Motor neuron (in vitro differentiated cells): ENCODE data around the gene APBA2. TPM values are rescaled to one million over a fixed set of nuclear protein-coding genes. Genes with fewer than 3 reads are reported as not detected.

Experiments
- ATAC-seq, 8 experiments: fragments of 200-7000 bp; cut with Tn5 transposase; replicated peaks in 6 of 8; 2 replicates each; pipeline ENCODE4 v1.8.0; 2021; ENCODE audit warnings: mild to moderate bottlenecking in 8 of 8, moderate library complexity in 8 of 8
- H3K27ac ChIP-seq, 2 donors: fragments of 250-450 bp; sonication (Bioruptor Pico); 2 replicates each; pipeline ENCODE4 v1.9.0; 2021; ENCODE audit warnings: antibody characterized with exemption in 2 of 2, mild to moderate bottlenecking in 2 of 2, moderate library complexity in 1 of 2
- H3K4me1 ChIP-seq, 2 donors: fragments of 250-450 bp; sonication (Bioruptor Pico); replicated peaks in 1 of 2; 2 replicates each; pipeline ENCODE4 v1.6.1; 2021; ENCODE audit warnings: antibody characterized with exemption in 2 of 2, mild to moderate bottlenecking in 2 of 2, moderate library complexity in 1 of 2
- H3K4me3 ChIP-seq, 5 donors: fragments of 250-450 bp; sonication (Bioruptor Pico); 2 replicates each; pipeline ENCODE4 v1.9.0; 2021; ENCODE audit warnings: antibody characterized with exemption in 5 of 5, mild to moderate bottlenecking in 5 of 5, moderate library complexity in 4 of 5
- WGBS, 10 experiments: fragments of 450-650 bp; shearing (Covaris generic); methylation state at CpG; one replicate each; pipeline ENCODE4 v1.0.0; 2022; 5-methylcytosine and 5-hydroxymethylcytosine counted together
- in situ Hi-C, 9 experiments: fragments of 400-800 bp; cut with MboI; loops; one replicate each; pipeline ENCODE4 v1.15.0; 2021; ENCODE audit warnings: low sequenced_read_pairs in 9 of 9, low pct_unique_long_range_greater_than_20kb in 2 of 9; ENCODE audit not compliant: unreplicated experiment in 9 of 9
- total RNA-seq, 8 experiments: library from RNA; unstranded; fragments of 300-600 nt; gene quantifications; 2 replicates each; pipeline versions ENCODE4 v1.2.3 to v1.2.4, GENCODE V29; 2022

The APBA2 gene
- total RNA-seq, 8 experiments from 2014 or later = 7.8 to 66.8 (median 40.0) TPM

DNA sequence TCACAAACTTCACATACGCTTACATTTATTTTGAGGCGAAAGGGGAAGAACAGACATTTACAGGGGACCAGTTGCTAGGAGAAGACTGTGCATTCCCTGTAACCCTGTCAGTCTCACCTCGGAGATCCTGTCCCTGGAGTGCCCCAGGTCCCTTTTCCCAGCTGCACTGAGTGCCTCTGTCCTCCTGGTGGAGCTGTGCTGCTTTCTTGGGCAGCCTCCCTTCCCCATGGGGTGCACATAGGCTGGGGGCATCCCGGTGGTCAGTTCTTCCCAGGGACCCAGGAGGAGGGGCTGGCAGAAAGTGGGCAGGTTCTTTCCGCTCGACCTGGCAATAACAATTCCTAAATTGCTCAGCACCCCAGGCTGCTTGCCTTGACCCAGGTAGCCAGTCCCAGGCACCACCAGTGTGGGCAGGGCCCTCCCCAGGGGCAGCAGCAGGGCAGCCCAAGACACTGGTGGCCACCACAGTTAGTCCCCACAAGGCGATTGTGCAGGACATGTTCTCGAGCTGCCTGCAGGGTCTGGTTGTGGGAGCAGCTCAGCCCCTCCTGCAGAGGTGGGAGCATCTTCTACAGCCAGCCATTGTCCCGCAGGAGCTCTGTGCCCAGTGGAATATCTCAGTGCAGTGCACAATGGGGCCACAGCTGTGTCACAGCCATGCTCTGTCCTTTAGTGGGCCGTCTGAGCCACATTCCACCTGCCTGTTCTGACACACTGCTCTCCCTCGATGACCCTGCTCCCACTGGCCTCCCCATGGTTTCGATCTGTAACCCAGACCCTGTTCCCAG lies 36.3 kb downstream of the APBA2 start:
- no peak overlapping the region for H3K4me3 ChIP-seq
- no peak overlapping the region for H3K27ac ChIP-seq
- whole genome bisulfite sequencing, 10 experiments = 22 to 94% (median 72%) methylated on average over 1 to 5 of the region's 12 CpGs; no CpG with 5 or more reads in 1 of the 10 experiments
- in situ Hi-C loops = no loop called here
- H3K4me1 ChIP-seq = peaks cover 7 to 29% of the 10 kb centered on the region in 2 donors
- peak in 6 of 8 experiments; percentile 44 to 85 (median 56) for ATAC-seq

DNA sequence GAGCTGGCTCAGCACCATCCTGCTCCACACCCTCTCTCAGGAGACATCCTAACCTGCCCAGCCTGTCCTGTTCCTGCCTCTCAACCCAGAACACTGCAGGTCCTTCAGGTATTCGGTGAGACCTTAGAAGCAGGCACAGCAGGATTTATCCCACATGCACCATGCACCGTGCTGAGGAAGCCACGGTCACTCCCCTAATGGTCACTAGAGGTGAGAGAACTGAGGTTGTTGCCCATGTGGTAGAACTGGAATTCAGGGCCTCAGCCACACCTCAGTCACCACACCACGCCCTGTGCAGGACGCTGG lies 36.9 kb downstream of the APBA2 start:
- no peak for ATAC-seq
- no peak overlapping the region for H3K27ac ChIP-seq
- in situ Hi-C loops = no loop called here
- H3K4me3 ChIP-seq = no peak overlapping the region
- WGBS, 10 experiments = 70 to 100% (median 94%) methylated on average over 1 to 5 of the region's 5 CpGs; no CpG with 5 or more reads in 4 of the 10 experiments
- peaks cover 7 to 29% of the 10 kb centered on the region in 2 donors for H3K4me1 ChIP-seq

DNA sequence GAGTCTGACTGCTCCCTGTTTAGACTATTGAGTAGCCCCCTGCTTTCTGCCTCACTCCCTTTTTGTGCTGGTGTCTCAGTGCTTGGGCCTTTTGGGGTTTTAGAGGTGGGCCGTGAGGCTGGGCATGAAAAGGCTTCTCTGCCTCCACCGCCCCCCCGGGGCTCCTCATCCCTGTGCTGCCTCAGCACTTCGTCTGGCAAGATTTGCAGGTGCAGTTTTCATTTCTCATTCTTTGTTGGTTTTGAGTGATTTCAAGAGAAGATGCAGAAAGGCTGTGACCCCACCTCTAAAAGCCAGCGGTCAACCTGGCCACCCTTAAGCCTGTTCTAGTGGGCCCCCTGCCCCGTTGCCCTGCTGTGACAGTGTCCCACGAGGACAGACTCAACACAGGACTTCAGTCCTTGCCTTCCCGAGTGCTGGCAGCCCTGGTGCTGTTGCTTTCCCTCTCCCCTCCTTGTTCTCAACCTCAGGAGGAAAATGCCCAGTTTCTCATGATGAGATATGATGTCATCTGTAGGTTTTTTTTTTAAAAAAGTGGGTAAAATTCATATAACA lies 38.0 kb downstream of the APBA2 start:
- Histone ChIP-seq H3K4me3 (no peak overlapping the region), H3K27ac (no peak overlapping the region), H3K4me1 (peaks cover 7 to 25% of the 10 kb centered on the region in 2 donors)
- in situ Hi-C loops = no loop called here
- 0 to 100% (median 40%) methylated on average over 1 to 3 of the region's 8 CpGs; no CpG with 5 or more reads in 5 of the 10 experiments for WGBS, 10 experiments
- ATAC-seq = no peak

DNA sequence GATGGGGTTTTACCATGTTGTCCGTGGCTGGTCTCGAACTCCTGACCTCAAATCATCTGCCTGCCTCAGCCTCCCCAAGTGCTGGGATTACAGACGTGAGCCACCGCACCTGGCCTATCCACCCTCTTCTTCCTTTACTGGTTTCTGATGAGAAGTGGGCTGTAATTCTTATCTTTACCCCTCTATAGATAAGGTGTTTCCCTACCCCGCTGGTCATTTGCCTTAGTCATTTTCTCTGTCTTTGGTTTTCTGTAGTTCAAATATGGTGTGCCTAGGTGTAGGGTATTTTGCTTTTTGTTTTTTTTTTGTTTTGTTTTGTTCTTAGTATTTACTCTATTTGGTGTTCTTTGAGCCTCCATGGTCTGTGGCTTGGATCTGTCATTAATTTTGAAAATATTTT lies 41.3 kb downstream of the APBA2 start:
- ATAC-seq = no peak
- 72 to 100% (median 95%) methylated on average over 1 to 5 of the region's 5 CpGs for WGBS, 10 experiments
- in situ Hi-C loops = no loop called here
- Histone ChIP-seq H3K4me3 (no peak overlapping the region), H3K4me1 (peaks cover 0 to 3% of the 10 kb centered on the region in 2 donors), H3K27ac (no peak overlapping the region)

- H3K4me1 ChIP-seq = no peaks in the 10 kb centered on the region
- H3K27ac ChIP-seq = no peak overlapping the region
- ATAC-seq = no peak
- no peak overlapping the region for H3K4me3 ChIP-seq
- 37 to 100% (median 88%) methylated on average over 1 to 9 of the region's 10 CpGs; no CpG with 5 or more reads in 2 of the 10 experiments for WGBS, 10 experiments
- in situ Hi-C loops = no loop called here
These were observed 43.4 kb downstream of the APBA2 start for GRCh38 chr15:28929200-28929599.

DNA sequence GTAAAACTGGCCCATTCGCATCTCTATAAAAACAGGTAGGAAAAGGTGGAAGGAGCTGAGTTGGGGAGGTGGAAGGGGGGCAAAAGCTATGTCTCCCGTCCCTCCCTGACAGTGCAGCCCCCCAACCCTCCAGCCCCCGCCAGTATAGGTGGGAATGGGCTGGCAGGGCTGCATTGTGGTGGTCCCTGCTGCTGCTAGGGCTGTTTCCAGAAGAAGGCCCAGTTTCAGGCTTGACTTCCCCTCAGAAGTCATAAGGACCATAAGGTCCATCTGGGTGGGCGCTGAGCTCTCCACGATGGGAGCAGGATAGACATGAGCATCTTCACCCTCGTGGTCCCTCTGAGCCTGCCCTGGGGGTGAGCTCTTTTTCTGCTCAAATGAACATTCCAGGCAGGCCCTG lies 44.2 kb downstream of the APBA2 start:
- H3K4me1 ChIP-seq = no peaks in the 10 kb centered on the region
- WGBS, 10 experiments = 43 to 100% (median 100%) methylated on average over 1 of the region's 6 CpGs; no CpG with 5 or more reads in 6 of the 10 experiments
- in situ Hi-C loops = no loop called here
- no peak for ATAC-seq
- H3K27ac ChIP-seq = no peak overlapping the region
- H3K4me3 ChIP-seq = no peak overlapping the region

GRCh38 chr15:28930476-28931291 lies 44.9 kb downstream of the APBA2 start:
- in situ Hi-C loops = no loop called here
- 0 to 100% (median 81%) methylated on average over 1 to 7 of the region's 16 CpGs; no CpG with 5 or more reads in 6 of the 10 experiments for WGBS, 10 experiments
- no peak for ATAC-seq
- no peak overlapping the region for H3K27ac ChIP-seq
- no peaks in the 10 kb centered on the region for H3K4me1 ChIP-seq
- no peak overlapping the region for H3K4me3 ChIP-seq

GRCh38 chr15:28931828-28932227 lies 46.1 kb downstream of the APBA2 start:
- 0 to 100% (median 88%) methylated on average over 1 to 4 of the region's 4 CpGs; no CpG with 5 or more reads in 3 of the 10 experiments for WGBS, 10 experiments
- peaks cover 0 to 3% of the 10 kb centered on the region in 2 donors for H3K4me1 ChIP-seq
- in situ Hi-C loops = no loop called here
- no peak for ATAC-seq
- H3K4me3 ChIP-seq = no peak overlapping the region
- H3K27ac ChIP-seq = no peak overlapping the region

GRCh38 chr15:28932361-28932760 lies 46.6 kb downstream of the APBA2 start:
- no peak for ATAC-seq
- Histone ChIP-seq H3K4me1 (peaks cover 0 to 3% of the 10 kb centered on the region in 2 donors), H3K4me3 (no peak overlapping the region), H3K27ac (no peak overlapping the region)
- 100% methylated on average over 1 of the region's 4 CpGs; no CpG with 5 or more reads in 6 of the 10 experiments for WGBS, 10 experiments
- in situ Hi-C loops = no loop called here

DNA sequence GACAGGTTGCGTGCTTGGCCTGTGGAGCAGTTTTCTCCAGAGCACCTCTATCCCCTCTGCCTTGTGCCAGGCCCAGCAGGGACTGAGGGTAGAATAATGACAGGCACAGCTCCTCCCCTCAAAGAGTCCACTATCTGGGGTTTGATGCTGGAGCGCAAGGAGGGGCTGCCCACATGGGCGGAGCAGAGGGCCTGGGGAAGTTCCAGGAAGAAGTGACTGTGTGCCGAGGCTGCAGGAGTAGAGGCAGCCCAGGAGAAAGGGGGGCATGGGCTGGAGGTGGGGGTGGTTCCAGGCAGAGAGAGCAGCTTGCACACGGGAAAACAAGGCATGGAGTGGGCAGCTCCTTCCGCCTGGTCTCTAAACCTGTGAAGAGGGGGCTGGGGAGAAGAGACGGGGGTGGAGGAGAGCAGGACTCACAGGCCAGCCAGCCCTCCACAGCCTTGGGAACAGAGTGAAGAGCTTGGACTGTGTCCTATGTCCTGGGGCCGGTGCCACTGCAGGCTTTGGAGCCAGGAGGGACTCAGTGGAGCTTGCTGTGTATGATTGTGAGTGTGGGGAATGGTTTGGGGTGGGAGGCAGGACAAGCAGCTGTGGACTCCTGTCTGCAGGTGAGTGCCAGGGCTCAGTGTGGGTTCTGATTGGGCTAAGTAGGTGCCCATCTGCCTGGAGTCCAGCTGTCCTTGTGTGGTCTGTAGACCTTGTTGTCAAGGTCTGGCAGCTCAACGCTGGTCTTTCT lies 48.1 kb downstream of the APBA2 start:
- peaks cover 0 to 3% of the 10 kb centered on the region in 2 donors for H3K4me1 ChIP-seq
- peak in 6 of 8 experiments; percentile 26 to 75 (median 46) for ATAC-seq
- 0 to 100% (median 64%) methylated on average over 1 to 3 of the region's 9 CpGs; no CpG with 5 or more reads in 6 of the 10 experiments for WGBS, 10 experiments
- H3K27ac ChIP-seq = no peak overlapping the region
- in situ Hi-C loops = no loop called here
- H3K4me3 ChIP-seq = no peak overlapping the region

- Histone ChIP-seq H3K4me1 (peaks cover 0 to 3% of the 10 kb centered on the region in 2 donors), H3K27ac (no peak overlapping the region), H3K4me3 (no peak overlapping the region)
- in situ Hi-C loops = no loop called here
- 33 to 100% (median 94%) methylated on average over 2 to 3 of the region's 6 CpGs; no CpG with 5 or more reads in 5 of the 10 experiments for WGBS, 10 experiments
- no peak for ATAC-seq
These were observed 48.9 kb downstream of the APBA2 start for GRCh38 chr15:28934645-28935044.

DNA sequence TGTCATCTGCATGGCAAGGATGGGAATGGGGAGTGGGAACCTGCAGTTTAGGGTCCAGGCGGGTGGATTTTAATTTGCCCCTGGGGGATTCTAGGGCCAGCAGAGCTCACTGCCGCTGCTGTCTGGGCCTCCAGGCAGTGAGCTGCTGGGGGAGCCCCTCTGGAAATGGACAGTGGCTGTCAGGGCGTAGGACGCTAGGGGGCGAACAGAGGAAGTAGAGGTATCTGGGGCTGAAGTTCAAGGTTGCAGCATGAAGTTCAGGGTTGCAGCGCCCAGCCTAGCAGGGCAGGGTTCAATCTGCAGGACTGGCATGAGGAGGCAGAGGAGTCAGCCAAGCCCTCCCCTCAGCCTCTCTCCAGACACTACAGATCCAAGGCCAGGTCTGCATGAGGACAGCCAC lies 49.5 kb downstream of the APBA2 start:
- in situ Hi-C loops = no loop called here
- Histone ChIP-seq H3K4me1 (peaks cover 0 to 3% of the 10 kb centered on the region in 2 donors), H3K4me3 (no peak overlapping the region), H3K27ac (no peak overlapping the region)
- peak in 2 of 8 experiments; percentile 30 to 36 for ATAC-seq
- 87 to 90% (median 88%) methylated on average over 2 to 4 of the region's 6 CpGs; no CpG with 5 or more reads in 7 of the 10 experiments for WGBS, 10 experiments
